ENCODE results near the gene SPIRE1. TPM values are rescaled to one million over a fixed set of nuclear protein-coding genes. Genes with fewer than 3 reads are reported as not detected.

Gene SPIRE1
- total RNA-seq, 1 experiment from 2014 or later: 26.1 TPM

DNA sequence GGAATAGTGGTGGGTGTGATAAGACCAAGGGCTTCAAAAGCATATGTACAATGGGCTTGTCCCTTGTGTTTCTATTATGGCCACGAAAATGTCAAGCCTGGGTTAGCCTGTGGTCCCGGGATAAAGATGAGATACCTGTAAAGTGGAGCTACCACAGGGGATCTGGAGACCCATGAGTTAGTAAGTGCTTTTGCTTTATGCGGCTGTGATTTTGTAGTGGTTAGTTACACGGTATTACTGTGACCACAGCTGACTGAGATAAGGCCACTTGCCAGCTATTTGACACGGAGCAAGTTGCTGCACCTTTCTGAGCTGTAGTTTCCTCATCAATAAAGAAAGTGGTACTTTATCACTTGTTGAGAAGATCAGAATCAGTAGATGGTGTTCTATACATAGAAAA lies 150.9 kb downstream of the SPIRE1 start:
- H3K4me2 ChIP-seq: no peak overlapping the region
- CTCF ChIA-PET: no interaction called here
- H3K27ac ChIP-seq: no peak overlapping the region
- no peaks in the 10 kb centered on the region for H3K4me1 ChIP-seq (replicated peaks; ENCODE audit: insufficient read depth)
- H3K36me3 ChIP-seq (ENCODE audit: low read depth): no peaks in the 10 kb centered on the region
- H3K4me3 ChIP-seq: no peak overlapping the region
- no peaks in the 10 kb centered on the region for H3K9me3 ChIP-seq (ENCODE audit: insufficient read depth, low read depth)
- no peaks in the 10 kb centered on the region for H3K79me2 ChIP-seq (ENCODE audit: low read depth)
- no peaks in the 10 kb centered on the region for H4K20me1 ChIP-seq (ENCODE audit: insufficient read depth)
- intact Hi-C loops (cut with micrococcal nuclease; ENCODE audit: unreplicated experiment): no loop called here
- no peaks in the 10 kb centered on the region for H3K27me3 ChIP-seq (ENCODE audit: insufficient read depth, low read depth)
- H3K9me2 ChIP-seq (ENCODE audit: insufficient read depth): no peaks in the 10 kb centered on the region
- POLR2A ChIA-PET (ENCODE audit: unreplicated experiment): no interaction called here
- H2AFZ ChIP-seq: no peak overlapping the region
- no TSS peak for BruUV-seq (replicated peaks)
- no peak for TF ChIP-seq EZH2 (IDR thresholded peaks at IDR 0.05; ENCODE audit: low read depth)
- TF ChIP-seq, protein P1, sequence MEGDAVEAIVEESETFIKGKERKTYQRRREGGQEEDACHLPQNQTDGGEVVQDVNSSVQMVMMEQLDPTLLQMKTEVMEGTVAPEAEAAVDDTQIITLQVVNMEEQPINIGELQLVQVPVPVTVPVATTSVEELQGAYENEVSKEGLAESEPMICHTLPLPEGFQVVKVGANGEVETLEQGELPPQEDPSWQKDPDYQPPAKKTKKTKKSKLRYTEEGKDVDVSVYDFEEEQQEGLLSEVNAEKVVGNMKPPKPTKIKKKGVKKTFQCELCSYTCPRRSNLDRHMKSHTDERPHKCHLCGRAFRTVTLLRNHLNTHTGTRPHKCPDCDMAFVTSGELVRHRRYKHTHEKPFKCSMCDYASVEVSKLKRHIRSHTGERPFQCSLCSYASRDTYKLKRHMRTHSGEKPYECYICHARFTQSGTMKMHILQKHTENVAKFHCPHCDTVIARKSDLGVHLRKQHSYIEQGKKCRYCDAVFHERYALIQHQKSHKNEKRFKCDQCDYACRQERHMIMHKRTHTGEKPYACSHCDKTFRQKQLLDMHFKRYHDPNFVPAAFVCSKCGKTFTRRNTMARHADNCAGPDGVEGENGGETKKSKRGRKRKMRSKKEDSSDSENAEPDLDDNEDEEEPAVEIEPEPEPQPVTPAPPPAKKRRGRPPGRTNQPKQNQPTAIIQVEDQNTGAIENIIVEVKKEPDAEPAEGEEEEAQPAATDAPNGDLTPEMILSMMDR (conservative IDR thresholded peaks at IDR 0.05): no peak
- no peaks in the 10 kb centered on the region for H3F3A ChIP-seq (ENCODE audit: insufficient read depth, low read depth)
- no peak for DNase-seq

DNA sequence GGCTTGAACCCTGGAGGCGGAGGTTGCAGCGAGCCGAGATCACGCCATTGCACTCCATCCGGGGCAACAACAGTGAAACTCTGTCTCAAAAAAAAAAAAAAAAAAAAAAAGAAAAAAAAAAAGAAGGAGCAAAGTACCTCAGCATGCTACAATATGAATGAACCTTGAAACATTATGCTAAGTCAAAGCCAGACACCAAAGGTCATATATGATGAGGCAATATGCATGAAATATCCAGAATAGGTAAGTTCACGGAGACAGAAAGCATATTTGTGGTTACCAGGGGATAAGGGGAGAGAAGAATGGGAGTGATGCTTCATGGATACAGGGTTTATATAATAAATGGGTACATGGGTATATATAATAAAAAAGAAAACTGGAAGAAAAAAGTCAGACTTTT lies 156.9 kb downstream of the SPIRE1 start:
- no peaks in the 10 kb centered on the region for H3K9me3 ChIP-seq (ENCODE audit: insufficient read depth, low read depth)
- no peak overlapping the region for H3K4me3 ChIP-seq
- H2AFZ ChIP-seq: no peak overlapping the region
- no peak overlapping the region for H3K27ac ChIP-seq
- H3K4me2 ChIP-seq: no peak overlapping the region
- DNase-seq: no peak
- ChIA-PET CTCF (no interaction called here), POLR2A (ENCODE audit: unreplicated experiment) (no interaction called here)
- no peak for TF ChIP-seq EZH2 (IDR thresholded peaks at IDR 0.05; ENCODE audit: low read depth)
- TF ChIP-seq, protein P1 (conservative IDR thresholded peaks at IDR 0.05): no peak
- H4K20me1 ChIP-seq (ENCODE audit: insufficient read depth): no peaks in the 10 kb centered on the region
- no peaks in the 10 kb centered on the region for H3K36me3 ChIP-seq (ENCODE audit: low read depth)
- BruUV-seq (replicated peaks): no TSS peak
- H3K79me2 ChIP-seq (ENCODE audit: low read depth): no peaks in the 10 kb centered on the region
- H3K27me3 ChIP-seq (ENCODE audit: insufficient read depth, low read depth): no peaks in the 10 kb centered on the region
- intact Hi-C loops (cut with micrococcal nuclease; ENCODE audit: unreplicated experiment): no loop called here
- H3K9me2 ChIP-seq (ENCODE audit: insufficient read depth): no peaks in the 10 kb centered on the region
- peaks cover 9% of the 10 kb centered on the region for H3K4me1 ChIP-seq (replicated peaks; ENCODE audit: insufficient read depth)
- H3F3A ChIP-seq (ENCODE audit: insufficient read depth, low read depth): 0 out of 2 replicates have a peak, but pooled peaks cover 4% of the 10 kb centered on the region

DNA sequence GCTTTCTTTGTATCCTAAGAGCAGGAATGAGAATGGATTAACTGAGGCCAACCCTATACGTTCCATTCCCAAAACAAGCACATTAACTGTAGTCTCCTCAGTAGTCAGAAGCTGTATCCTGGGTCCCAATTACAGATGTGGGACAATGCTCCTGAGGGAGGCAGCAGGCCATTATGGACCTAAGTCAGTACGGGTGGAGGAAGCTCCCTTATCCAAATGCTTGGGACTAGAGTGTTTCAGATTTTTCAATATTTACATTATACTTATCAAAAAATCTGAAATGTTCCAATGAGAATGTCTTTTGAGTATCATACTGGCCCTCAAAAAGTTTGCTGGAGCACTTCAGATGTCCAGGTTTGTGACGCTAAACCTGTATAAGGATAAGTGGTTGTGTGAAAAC lies 160.1 kb downstream of the SPIRE1 start:
- Histone ChIP-seq H3K4me2 (no peak overlapping the region), H2AFZ (no peak overlapping the region), H3K4me3 (no peak overlapping the region), H3K27me3 (ENCODE audit: insufficient read depth, low read depth) (no peaks in the 10 kb centered on the region), H3K27ac (no peak overlapping the region), H4K20me1 (ENCODE audit: insufficient read depth) (no peaks in the 10 kb centered on the region), H3K9me2 (ENCODE audit: insufficient read depth) (no peaks in the 10 kb centered on the region), H3K4me1 (replicated peaks; ENCODE audit: insufficient read depth) (peaks cover 9% of the 10 kb centered on the region), H3K36me3 (ENCODE audit: low read depth) (no peaks in the 10 kb centered on the region), H3K79me2 (ENCODE audit: low read depth) (no peaks in the 10 kb centered on the region), H3F3A (ENCODE audit: insufficient read depth, low read depth) (0 out of 2 replicates have a peak, but pooled peaks cover 4% of the 10 kb centered on the region), H3K9me3 (ENCODE audit: insufficient read depth, low read depth) (no peaks in the 10 kb centered on the region)
- no TSS peak for BruUV-seq (replicated peaks)
- ChIA-PET CTCF (no interaction called here), POLR2A (ENCODE audit: unreplicated experiment) (no interaction called here)
- intact Hi-C loops (cut with micrococcal nuclease; ENCODE audit: unreplicated experiment): no loop called here
- no peak for DNase-seq
- TF ChIP-seq EZH2 (IDR thresholded peaks at IDR 0.05; ENCODE audit: low read depth): no peak
- TF ChIP-seq, protein P1 (conservative IDR thresholded peaks at IDR 0.05): no peak

All from PC-9 (cell line).